KOPT-K1 (cell line): ENCODE measurements around the gene IFT172.
"Not testable (repeated sequence)": the region's sequence is repeated elsewhere in the genome, so short reads cannot be mapped to it uniquely, and the experiment has no call there.

ENCODE experiments used
- H3K27ac ChIP-seq: fragments of 200-600 bp; sonication (generic); 2 replicates; pipeline ENCODE4 v1.5.1; 2016; ENCODE audit warnings: antibody characterized with exemption, mild to moderate bottlenecking, low read depth, low read length; ENCODE audit not compliant: poor library complexity, severe bottlenecking
- H3K36me3 ChIP-seq: fragments of 200-600 bp; sonication (generic); 2 replicates; pipeline ENCODE4 v1.5.1; 2017; ENCODE audit warnings: antibody characterized with exemption, mild to moderate bottlenecking, low read length, moderate library complexity; ENCODE audit not compliant: insufficient read depth
- H3K9me3 ChIP-seq: fragments of 200-600 bp; sonication (generic); 2 replicates; pipeline ENCODE4 v1.5.1; 2017; ENCODE audit warnings: antibody characterized with exemption, low read length, mild to moderate bottlenecking; ENCODE audit not compliant: insufficient read depth, poor library complexity, severe bottlenecking

Gene IFT172

GRCh38 chr2:27489498-27490397 lies at the start of gene IFT172:
Gene IFT172, minus strand, starts transcription at chr2:27489743. Its CDS starts 90 bp downstream, at chr2:27489653.
- Histone ChIP-seq H3K36me3 (no peaks in the 10 kb centered on the region), H3K27ac (no peak within 1 kb of the TSS), H3K9me3 (no peaks in the 10 kb centered on the region)

GRCh38 chr2:27538839-27539450 lies 49.4 kb upstream of the IFT172 start:
- H3K9me3 ChIP-seq, H3K36me3 ChIP-seq, H3K27ac ChIP-seq: not testable (repeated sequence)

DNA sequence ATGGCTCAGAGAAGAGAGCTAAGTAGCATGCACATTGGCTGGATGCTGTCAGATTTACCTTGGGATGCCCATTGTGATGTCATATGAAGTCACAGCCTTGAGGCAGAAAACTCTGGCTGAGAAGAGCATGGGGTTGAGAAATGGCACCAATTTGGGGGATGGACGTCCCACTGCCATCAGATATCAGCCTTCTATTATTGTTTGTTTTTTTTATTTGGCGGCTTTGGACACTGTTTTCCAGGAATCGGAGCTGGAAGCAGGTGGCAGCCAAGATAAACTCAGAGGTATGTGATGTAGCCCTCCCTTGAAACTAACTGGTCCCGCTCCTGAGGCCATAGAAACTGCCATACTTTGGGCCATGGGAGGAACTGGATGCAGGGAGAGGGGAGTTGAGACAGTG lies 47.7 kb upstream of the IFT172 start:
- Histone ChIP-seq H3K27ac (no peak overlapping the region), H3K36me3 (no peaks in the 10 kb centered on the region), H3K9me3 (no peaks in the 10 kb centered on the region)

DNA sequence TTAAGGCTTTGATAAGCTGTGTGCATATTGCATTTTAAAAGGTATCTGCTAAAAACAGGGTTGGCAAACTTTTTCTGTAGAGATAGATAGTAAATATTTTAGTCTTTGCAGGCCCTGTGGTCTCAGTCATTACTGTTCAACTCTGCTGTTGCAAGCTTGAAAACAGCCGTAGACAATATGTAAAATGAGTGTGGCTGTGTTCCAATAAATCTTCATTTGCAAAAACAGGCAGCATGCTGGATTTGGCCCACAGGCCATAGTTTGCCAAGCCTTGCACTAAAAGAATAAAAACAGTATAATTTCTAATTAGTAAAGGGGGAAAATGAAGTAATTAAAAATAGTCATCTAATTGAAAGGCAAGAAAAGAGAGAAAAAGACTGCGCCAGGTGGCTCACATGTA lies 42.4 kb upstream of the IFT172 start:
- H3K27ac ChIP-seq = no peak overlapping the region
- no peaks in the 10 kb centered on the region for H3K9me3 ChIP-seq
- no peaks in the 10 kb centered on the region for H3K36me3 ChIP-seq

DNA sequence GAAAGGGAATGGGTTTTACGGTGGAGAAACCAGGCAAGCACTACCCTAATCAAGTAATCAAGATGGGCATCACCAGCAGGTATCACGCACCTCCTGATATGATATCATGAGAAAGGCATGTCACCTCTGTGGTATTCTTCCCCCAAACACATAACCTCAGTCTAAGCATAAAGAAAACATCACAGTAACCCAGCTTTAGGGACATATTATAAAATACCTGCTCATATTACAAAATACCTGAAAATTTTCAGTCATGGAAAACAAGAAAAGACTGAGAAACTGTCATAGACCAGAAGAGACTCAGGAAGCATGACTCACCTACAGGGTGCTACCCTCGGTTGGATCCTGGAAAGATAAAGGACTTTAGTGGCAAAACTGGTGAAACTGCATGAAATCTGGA lies 37.6 kb upstream of the IFT172 start:
- Histone ChIP-seq H3K36me3 (no peaks in the 10 kb centered on the region), H3K27ac (no peak overlapping the region), H3K9me3 (no peaks in the 10 kb centered on the region)

DNA sequence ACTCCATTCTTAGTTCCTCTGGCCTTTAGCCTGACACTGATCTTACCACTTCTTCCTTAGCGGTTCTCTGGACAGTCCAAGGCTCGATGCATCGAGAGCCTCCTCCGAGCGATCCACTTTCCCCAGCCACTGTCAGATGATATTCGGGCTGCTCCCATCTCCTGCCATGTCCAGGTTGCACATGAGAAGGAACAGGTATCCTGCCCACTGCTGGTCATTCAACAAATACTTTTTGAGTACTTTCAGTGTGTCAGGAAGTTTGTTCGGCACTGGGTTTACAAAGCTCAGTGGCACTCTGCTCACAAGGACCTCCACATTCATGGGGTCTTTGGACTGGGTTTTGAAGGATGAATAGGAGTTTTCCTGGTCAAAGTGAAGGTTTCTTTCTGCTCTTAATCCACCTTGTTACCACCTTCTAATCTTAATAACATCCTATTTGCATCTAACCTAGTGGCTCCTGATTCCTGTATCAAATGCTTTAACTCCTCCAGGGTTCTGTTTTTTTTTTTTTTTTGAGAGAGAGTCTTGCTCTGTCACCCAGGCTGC lies 32.9 kb upstream of the IFT172 start:
- Histone ChIP-seq H3K36me3 (no peaks in the 10 kb centered on the region), H3K9me3 (no peaks in the 10 kb centered on the region), H3K27ac (no peak overlapping the region)

GRCh38 chr2:27520316-27520715 lies 30.8 kb upstream of the IFT172 start:
- no peaks in the 10 kb centered on the region for H3K36me3 ChIP-seq
- H3K9me3 ChIP-seq = no peaks in the 10 kb centered on the region
- no peak overlapping the region for H3K27ac ChIP-seq

DNA sequence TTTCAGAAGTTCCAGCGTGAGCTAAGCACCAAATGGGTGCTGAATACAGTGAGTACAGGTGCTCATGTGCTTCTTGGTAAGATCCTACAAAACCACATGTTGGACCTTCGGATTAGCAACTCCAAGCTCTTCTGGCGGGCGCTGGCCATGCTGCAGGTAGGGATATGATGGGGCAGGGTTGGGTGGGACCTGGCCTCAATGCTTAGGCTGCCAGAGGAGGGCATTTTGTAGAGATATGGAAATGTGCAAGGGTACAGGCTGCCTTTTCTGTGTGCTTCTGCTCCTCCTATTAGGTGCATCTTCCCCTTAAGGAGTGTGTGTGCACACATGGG lies 29.2 kb upstream of the IFT172 start:
- Histone ChIP-seq H3K9me3 (no peaks in the 10 kb centered on the region), H3K36me3 (no peaks in the 10 kb centered on the region), H3K27ac (no peak overlapping the region)

- H3K36me3 ChIP-seq = no peaks in the 10 kb centered on the region
- no peaks in the 10 kb centered on the region for H3K9me3 ChIP-seq
- no peak overlapping the region for H3K27ac ChIP-seq
Measured at GRCh38 chr2:27518113-27518781, 28.7 kb upstream of the IFT172 start.

- Histone ChIP-seq H3K36me3 (no peaks in the 10 kb centered on the region), H3K9me3 (no peaks in the 10 kb centered on the region), H3K27ac (no peak overlapping the region)
Measured at GRCh38 chr2:27509326-27509725, 19.8 kb upstream of the IFT172 start.

DNA sequence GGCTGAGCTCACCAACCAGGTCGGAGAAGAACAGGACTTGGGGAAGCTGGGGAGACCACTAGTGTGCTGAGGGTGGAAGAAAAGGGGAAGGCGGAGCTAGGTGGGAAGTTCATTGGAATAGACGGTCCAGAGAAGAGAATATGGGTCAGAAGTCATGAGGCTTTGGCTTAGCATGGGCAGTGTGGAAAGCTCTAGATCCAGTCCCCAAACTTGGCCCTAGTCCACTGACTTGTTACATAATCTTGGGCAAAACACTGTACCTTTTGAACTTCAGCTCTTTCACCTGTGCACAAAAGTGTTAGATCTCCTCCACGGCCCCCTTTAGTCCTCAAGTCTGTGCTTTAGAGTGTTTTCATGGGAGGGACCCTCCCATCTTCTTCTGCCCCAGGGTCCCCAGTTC lies 17.8 kb upstream of the IFT172 start:
- Histone ChIP-seq H3K27ac (no peak overlapping the region), H3K9me3 (no peaks in the 10 kb centered on the region)

GRCh38 chr2:27506587-27506986 lies 17.0 kb upstream of the IFT172 start:
- Histone ChIP-seq H3K9me3 (no peaks in the 10 kb centered on the region), H3K36me3 (no peaks in the 10 kb centered on the region), H3K27ac (no peak overlapping the region)

More for the DNA sequence above, 17.8 kb upstream of the IFT172 start:
- H3K36me3 ChIP-seq = no peaks in the 10 kb centered on the region

- H3K27ac ChIP-seq = no peak overlapping the region
- H3K36me3 ChIP-seq = no peaks in the 10 kb centered on the region
- no peaks in the 10 kb centered on the region for H3K9me3 ChIP-seq
Measured at GRCh38 chr2:27502142-27502541, 12.6 kb upstream of the IFT172 start.

- Histone ChIP-seq H3K9me3 (no peaks in the 10 kb centered on the region), H3K36me3 (no peaks in the 10 kb centered on the region), H3K27ac (no peak overlapping the region)
Measured at GRCh38 chr2:27501042-27501441, 11.5 kb upstream of the IFT172 start.

DNA sequence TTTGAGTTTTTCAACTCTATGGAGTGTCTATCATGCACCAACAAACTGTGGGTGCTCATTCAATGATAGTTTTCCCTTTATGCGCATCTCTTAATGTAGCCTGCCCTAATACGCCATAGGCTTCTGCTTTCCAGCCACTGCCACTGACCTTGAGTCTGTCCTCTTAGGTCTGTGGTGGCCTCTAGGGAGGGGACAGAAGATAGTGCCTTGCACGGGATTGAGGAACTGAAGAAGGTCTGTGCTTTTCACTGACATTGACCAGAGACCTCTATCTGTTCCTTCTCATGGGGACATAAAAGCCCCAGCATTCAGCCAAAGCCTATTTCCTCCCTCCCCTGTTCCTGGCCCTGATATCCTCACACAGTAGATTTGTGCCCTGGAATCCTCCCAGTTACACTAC lies 9.4 kb upstream of the IFT172 start:
- Histone ChIP-seq H3K36me3 (no peaks in the 10 kb centered on the region), H3K9me3 (no peaks in the 10 kb centered on the region), H3K27ac (no peak overlapping the region)
